ENCODE measurements around the gene FRS3.

The FRS3 gene

GRCh38 chr6:41732591-41733359 lies 46.9 kb downstream of the FRS3 start (continued):
- TF ChIP-seq ZBTB44 (tag by site-specific recombination; IDR thresholded peaks at IDR 0.05) (no peak), ZNF362 (tag by site-specific recombination; IDR thresholded peaks at IDR 0.05) (no peak), ZEB2 (tag by site-specific recombination; IDR thresholded peaks at IDR 0.05) (no peak), ZNF37A (tag by site-specific recombination; IDR thresholded peaks at IDR 0.05) (no peak), ZNF585B (tag by site-specific recombination; IDR thresholded peaks at IDR 0.05) (no peak), GLIS1 (tag by site-specific recombination; IDR thresholded peaks at IDR 0.05) (peak; percentile 98), ZNF354C (tag by site-specific recombination; IDR thresholded peaks at IDR 0.05; ENCODE audit: borderline replicate concordance, low read depth) (no peak), ZNF202 (tag by site-specific recombination; IDR thresholded peaks at IDR 0.05; ENCODE audit: borderline replicate concordance) (no peak), ZFP41 (tag by site-specific recombination; IDR thresholded peaks at IDR 0.05; ENCODE audit: borderline replicate concordance) (no peak), GLIS2 (tag by site-specific recombination; IDR thresholded peaks at IDR 0.05) (peak; percentile 33), ZNF76 (tag by site-specific recombination; IDR thresholded peaks at IDR 0.05; ENCODE audit: borderline replicate concordance, low read depth) (no peak), ZNF792 (tag by site-specific recombination; IDR thresholded peaks at IDR 0.05) (no peak), SP7 (tag by site-specific recombination; IDR thresholded peaks at IDR 0.05) (no peak), ZNF292 (tag by site-specific recombination; IDR thresholded peaks at IDR 0.05; ENCODE audit: borderline replicate concordance, low read depth) (no peak), ZNF548 (tag by site-specific recombination; IDR thresholded peaks at IDR 0.05) (no peak), YY2 (tag by site-specific recombination; IDR thresholded peaks at IDR 0.05) (no peak), ZNF16 (tag by site-specific recombination; IDR thresholded peaks at IDR 0.05; ENCODE audit: low read depth) (no peak), ZNF776 (tag by site-specific recombination; IDR thresholded peaks at IDR 0.05; ENCODE audit: borderline replicate concordance) (no peak), ZNF561 (tag by site-specific recombination; IDR thresholded peaks at IDR 0.05; ENCODE audit: borderline replicate concordance) (no peak), PRDM10 (tag by site-specific recombination; IDR thresholded peaks at IDR 0.05) (no peak), ZFHX2 (tag by site-specific recombination; conservative IDR thresholded peaks at IDR 0.05) (peak; percentile 95), PATZ1 (tag by site-specific recombination; IDR thresholded peaks at IDR 0.05) (peak; percentile 22; the same call in 1 of the 2 replicates), ZSCAN30 (tag by site-specific recombination; IDR thresholded peaks at IDR 0.05) (no peak), ZNF138 (tag by site-specific recombination; IDR thresholded peaks at IDR 0.05; ENCODE audit: borderline replicate concordance) (no peak), REPIN1 (tag by site-specific recombination; IDR thresholded peaks at IDR 0.05; ENCODE audit: low read depth) (no peak)
- TF ChIP-seq, protein P1, sequence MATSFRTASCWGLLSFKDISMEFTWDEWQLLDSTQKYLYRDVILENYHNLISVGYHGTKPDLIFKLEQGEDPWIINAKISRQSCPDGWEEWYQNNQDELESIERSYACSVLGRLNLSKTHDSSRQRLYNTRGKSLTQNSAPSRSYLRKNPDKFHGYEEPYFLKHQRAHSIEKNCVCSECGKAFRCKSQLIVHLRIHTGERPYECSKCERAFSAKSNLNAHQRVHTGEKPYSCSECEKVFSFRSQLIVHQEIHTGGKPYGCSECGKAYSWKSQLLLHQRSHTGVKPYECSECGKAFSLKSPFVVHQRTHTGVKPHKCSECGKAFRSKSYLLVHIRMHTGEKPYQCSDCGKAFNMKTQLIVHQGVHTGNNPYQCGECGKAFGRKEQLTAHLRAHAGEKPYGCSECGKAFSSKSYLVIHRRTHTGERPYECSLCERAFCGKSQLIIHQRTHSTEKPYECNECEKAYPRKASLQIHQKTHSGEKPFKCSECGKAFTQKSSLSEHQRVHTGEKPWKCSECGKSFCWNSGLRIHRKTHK (tag by site-specific recombination; IDR thresholded peaks at IDR 0.05), result no peak
- TF ChIP-seq, protein P2, sequence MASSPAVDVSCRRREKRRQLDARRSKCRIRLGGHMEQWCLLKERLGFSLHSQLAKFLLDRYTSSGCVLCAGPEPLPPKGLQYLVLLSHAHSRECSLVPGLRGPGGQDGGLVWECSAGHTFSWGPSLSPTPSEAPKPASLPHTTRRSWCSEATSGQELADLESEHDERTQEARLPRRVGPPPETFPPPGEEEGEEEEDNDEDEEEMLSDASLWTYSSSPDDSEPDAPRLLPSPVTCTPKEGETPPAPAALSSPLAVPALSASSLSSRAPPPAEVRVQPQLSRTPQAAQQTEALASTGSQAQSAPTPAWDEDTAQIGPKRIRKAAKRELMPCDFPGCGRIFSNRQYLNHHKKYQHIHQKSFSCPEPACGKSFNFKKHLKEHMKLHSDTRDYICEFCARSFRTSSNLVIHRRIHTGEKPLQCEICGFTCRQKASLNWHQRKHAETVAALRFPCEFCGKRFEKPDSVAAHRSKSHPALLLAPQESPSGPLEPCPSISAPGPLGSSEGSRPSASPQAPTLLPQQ (tag by site-specific recombination; IDR thresholded peaks at IDR 0.05), result no peak
